Stimulated activated CD8-positive, alpha-beta memory T cell treated with anti-CD3 and anti-CD28 coated beads, Interleukin-15, amount 100 ng/mL, for 24 hours (primary cell): ENCODE results near the gene LRRC4C.
"Not testable (repeated sequence)": the region's sequence is repeated elsewhere in the genome, so short reads cannot be mapped to it uniquely, and the experiment has no call there.

Source experiments
- DNase-seq: peaks from one replicate; pipeline ENCODE4 v3.0.0-alpha.2; 2020; ENCODE audit warnings: low read depth

The LRRC4C gene

GRCh38 chr11:40867991-40868632 is 591.3 kb downstream of the LRRC4C start:
- no peak for DNase-seq

DNA sequence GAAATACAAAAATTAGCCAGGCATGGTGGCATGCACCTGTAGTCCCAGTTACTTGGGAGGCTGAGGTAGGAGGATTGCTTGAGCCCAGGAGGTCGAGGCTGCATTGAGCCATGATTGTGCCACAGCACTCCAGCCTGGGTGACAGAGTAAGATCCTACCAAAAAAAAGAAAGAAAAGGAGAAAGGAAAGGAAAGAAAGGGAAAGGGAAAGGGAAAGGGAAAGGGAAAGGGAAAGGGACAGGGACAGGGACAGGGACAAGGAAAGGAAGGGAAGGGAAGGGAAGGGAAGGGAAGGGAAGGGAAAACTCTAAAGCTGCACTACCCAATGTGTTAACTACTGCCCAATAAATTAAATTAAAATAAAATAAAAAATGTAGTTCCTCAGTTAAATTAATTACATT is 601.7 kb downstream of the LRRC4C start:
- DNase-seq: not testable (repeated sequence)

- no peak for DNase-seq
Observed at GRCh38 chr11:40842750-40843339, 616.6 kb downstream of the LRRC4C start.

GRCh38 chr11:40841231-40841630 is 618.2 kb downstream of the LRRC4C start:
- DNase-seq: no peak

- DNase-seq: no peak
Observed at GRCh38 chr11:40838181-40838683, 621.2 kb downstream of the LRRC4C start.

DNA sequence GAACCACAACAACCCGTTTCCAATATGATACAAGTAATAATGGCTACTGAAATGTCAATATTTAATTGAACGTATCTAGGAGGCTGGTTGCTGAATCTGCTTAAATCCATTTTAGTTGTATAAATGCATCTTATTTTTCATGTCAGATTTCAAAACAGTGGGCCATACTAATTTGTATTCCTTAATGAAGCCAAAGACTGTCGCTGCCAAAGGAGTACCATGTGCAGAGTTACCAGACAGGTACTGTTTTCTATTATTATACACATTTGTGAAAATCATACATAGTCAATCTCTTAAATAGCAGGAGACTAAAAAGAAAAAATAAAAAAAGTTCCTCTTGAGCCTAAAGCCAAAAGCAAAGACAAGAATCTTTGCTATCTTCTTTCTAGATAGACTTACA is 632.3 kb downstream of the LRRC4C start:
- no peak for DNase-seq

GRCh38 chr11:40826601-40827000 is 632.9 kb downstream of the LRRC4C start:
- DNase-seq: no peak

- no peak for DNase-seq
Observed at GRCh38 chr11:40825201-40825834, 634.1 kb downstream of the LRRC4C start.

DNA sequence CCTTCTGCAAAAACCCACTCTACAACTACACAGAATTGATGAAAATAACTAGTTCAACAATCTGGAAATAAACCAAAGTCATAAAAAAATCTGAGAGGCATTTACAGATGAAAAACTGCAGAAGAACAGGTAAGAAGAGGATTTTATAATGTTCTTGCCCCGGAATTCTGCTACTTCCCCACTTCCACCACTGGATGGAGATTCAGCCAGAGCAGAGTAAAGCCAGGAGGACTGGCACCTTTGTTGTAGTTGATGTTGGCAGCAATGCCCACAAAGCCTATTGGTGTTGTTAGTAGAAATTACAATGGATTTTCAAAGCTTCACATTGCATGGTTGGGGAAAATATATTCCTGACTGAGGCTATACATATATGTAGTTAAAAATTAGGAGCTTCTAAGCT is 640.2 kb downstream of the LRRC4C start:
- no peak for DNase-seq

- no peak for DNase-seq
Observed at GRCh38 chr11:40816976-40817375, 642.5 kb downstream of the LRRC4C start.

GRCh38 chr11:40797981-40798380 is 661.5 kb downstream of the LRRC4C start:
- DNase-seq: no peak

DNA sequence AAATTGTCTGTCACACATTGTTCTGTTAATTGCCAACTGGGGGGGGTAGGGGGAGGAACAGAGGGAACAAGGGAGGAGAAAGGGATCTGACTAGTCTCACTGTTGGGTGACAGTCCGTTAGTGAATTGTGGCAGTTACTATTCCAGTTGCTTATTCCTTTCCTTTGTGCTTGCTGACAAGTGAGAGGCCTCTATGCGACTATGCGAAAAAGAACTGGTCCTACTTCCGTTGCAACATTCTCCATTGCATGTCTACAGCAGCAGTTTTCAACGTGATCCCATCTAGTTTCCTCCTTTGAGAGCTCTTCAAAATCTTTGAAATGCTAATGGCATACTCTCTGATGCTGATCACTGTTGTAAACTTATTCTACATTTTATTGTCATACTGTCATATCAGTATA is 672.2 kb downstream of the LRRC4C start:
- no peak for DNase-seq

DNA sequence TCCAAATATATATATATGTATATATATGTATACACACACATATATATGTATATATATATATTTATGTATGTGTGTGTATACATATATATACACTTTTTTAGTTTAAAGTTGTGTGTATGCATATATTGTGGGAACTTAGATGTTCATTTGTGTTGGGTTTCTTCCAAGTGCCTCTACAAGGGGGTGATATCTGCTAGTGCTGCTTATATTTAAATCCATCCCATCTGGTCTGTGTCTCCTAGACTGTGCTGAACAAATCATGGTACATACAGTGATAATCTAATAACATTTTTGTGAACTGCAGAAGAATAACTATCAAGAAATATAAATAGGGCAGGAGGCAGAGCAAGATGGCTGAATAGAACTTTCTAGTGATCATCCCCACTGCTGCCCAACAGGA is 696.4 kb downstream of the LRRC4C start:
- DNase-seq: no peak

DNA sequence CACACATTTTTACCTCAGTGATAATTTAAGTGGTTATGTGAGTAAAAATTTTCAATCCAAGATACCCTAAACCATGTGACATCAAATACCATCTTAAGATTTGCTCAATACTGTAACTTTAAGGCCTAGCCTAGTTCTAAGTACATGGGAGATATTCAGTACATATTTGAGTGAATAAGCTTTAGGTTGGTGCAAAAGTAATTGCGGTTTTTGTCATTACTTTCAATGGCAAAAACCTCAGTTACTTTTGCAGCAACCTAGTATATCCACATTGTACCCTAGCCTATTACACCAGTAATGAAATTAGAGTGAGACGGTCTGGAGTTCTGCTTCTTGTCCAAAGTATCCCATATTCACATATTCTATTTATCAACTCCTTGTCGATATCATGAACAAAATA is 700.1 kb downstream of the LRRC4C start:
- no peak for DNase-seq

- no peak for DNase-seq
Observed at GRCh38 chr11:40754297-40754696, 705.2 kb downstream of the LRRC4C start.

- DNase-seq: no peak
Observed at GRCh38 chr11:40746282-40746681, 713.2 kb downstream of the LRRC4C start.

DNA sequence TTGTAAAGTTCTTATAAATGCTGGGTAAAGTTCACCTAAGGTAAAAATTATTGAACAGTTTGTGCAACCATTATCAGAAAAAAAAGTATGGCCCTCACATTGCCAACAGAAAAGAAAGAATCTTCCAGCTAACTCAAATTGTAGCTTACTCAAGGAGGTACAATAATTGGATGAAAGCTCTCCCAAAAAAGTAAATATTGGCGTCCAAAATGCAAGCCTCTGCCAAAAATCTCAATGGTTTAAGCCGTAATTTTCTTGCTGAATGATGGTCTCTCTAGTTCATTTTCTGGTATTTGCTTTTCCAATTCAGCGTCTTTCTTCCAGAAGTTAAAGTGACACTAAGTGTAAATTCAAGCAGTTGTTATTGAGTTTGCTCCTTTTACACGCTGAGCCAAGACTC is 727.3 kb downstream of the LRRC4C start:
- no peak for DNase-seq

DNA sequence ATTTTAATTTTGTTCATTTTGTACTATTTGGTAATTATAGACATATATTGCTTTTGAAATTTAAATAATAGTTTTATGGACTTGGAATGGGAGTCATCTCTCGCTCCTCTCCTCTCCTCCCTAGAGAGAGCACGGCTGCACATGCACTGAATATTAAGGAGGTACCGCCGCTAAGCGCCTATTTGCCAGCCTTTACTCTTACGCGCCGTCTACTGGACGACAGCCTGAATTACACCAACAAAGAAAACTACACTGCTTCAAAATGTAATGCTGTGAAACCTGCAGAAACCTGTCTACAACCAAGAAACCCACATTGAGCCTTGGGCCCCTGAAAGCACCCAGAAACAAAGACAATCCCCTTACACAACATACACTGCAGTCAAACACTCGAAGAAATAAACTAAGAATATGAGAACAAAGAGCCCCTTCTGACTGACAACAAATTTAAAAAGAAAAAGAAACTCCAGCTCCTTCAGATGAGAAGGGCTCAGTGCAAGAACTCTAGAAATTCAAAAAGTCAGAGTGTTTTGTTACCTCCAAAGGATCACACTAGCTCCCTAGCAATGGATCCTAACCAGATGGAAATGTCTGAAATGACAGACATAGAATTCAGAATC is 737.2 kb downstream of the LRRC4C start:
- no peak for DNase-seq

GRCh38 chr11:40716344-40717130 is 742.9 kb downstream of the LRRC4C start:
- DNase-seq: no peak

DNA sequence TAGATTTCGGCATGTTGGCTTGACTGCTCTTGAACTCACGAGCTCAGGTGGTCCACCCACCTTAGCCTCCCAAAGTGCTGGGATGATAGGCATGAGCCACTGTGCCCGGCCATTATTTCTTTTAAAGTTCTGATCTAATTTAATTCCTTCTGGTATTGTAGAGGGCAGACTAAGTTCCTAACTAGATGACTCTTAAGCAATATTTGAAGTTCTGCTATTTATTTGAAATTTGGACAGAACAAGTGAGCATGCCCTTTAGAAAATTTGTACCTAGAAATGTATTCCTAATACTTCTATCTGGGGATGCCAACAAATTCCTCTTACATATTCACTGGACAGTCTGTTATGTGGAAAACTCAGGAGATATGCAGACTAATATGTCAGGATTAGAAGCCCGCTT is 746.4 kb downstream of the LRRC4C start:
- no peak for DNase-seq

- DNase-seq: no peak
Observed at GRCh38 chr11:40701027-40701426, 758.4 kb downstream of the LRRC4C start.

GRCh38 chr11:40689823-40690222 is 769.6 kb downstream of the LRRC4C start:
- no peak for DNase-seq
